Endothelial cell of umbilical vein (primary cell): Measurements from ENCODE around the gene DVL3. TPM values are rescaled to one million over a fixed set of nuclear protein-coding genes. Genes with fewer than 3 reads are reported as not detected.

ENCODE experiments used
- BruUV-seq: library from RNA; stranded (reverse); fragments of 400-500 nt; replicated peaks from 2 replicates; lab custom pipeline; 2021; lab: Mats Ljungman, UMichigan
- CTCF ChIA-PET: fragments of 300-600, 350-600 bp; sonication (Branson Sonifier 250); formaldehyde crosslinking; loops from one replicate; lab custom pipeline; 2021; ENCODE audit warnings: antibody characterized with exemption, inconsistent platforms; lab: Charles Lee
- POLR2A ChIA-PET: fragments of 300-600, 350-600 bp; sonication (Branson Sonifier 250); formaldehyde crosslinking; loops from one replicate; lab custom pipeline; 2021; ENCODE audit warnings: antibody characterized with exemption, inconsistent platforms; lab: Charles Lee
- DNase-seq: peaks from one replicate; pipeline ENCODE4 v3.0.0-alpha.2; 2011; ENCODE audit warnings: low read depth, low spot score
- FAIRE-seq: peaks from 2 replicates; lab custom pipeline; 2011; peaks lifted over from hg19 to GRCh38; lab: Jason Lieb, UNC
- H2AFZ ChIP-seq: 2 replicates; pipeline ENCODE4 v1.6.0; 2012; ENCODE audit warnings: low read depth, low read length, control low read depth, inconsistent platforms
- H3K27ac ChIP-seq: 2 replicates; pipeline ENCODE4 v1.5.1; 2011; ENCODE audit warnings: low read depth, mild to moderate bottlenecking, control low read depth, low read length, moderate library complexity; ENCODE audit not compliant: insufficient read depth
- H3K27me3 ChIP-seq, 2 experiments: 2 replicates each; pipeline versions ENCODE4 v1.6.0 to v1.6.1; 2011; ENCODE audit warnings: low read length in 2 of 2, mixed read lengths in 1 of 2; ENCODE audit not compliant: control insufficient read depth in 2 of 2, insufficient read depth in 2 of 2
- H3K36me3 ChIP-seq, 2 experiments: 2 replicates in 1 of 2; 3 replicates in 1 of 2; pipeline ENCODE4 v1.5.1; 2011; ENCODE audit warnings: low read length in 2 of 2, mild to moderate bottlenecking in 1 of 2, moderate library complexity in 1 of 2; ENCODE audit not compliant: control insufficient read depth in 2 of 2, insufficient read depth in 2 of 2; ENCODE audit errors: extremely low read depth in 1 of 2
- H3K4me1 ChIP-seq: 3 replicates; pipeline ENCODE4 v1.5.1; 2011; ENCODE audit warnings: mild to moderate bottlenecking, low read length; ENCODE audit not compliant: control insufficient read depth, insufficient read depth; ENCODE audit errors: extremely low read depth
- H3K4me2 ChIP-seq: 2 replicates; pipeline ENCODE4 v1.6.1; 2011; ENCODE audit warnings: low read length, control low read depth, mixed read lengths; ENCODE audit not compliant: insufficient read depth
- H3K4me3 ChIP-seq, 3 experiments: fragments of 200-600 bp in 1 of 3; sonication (generic), shearing (Covaris generic) in 1 of 3; replicated peaks in 1 of 3; 2 replicates each; pipeline ENCODE4 v1.5.1; 2011 to 2016; ENCODE audit warnings: control low read depth in 3 of 3, low read length in 3 of 3, mild to moderate bottlenecking in 2 of 3, inconsistent platforms in 1 of 3, low read depth in 1 of 3, moderate library complexity in 1 of 3; ENCODE audit not compliant: insufficient read depth in 1 of 3
- H3K79me2 ChIP-seq: 2 replicates; pipeline ENCODE4 v1.6.0; 2012; ENCODE audit warnings: low read length, inconsistent platforms; ENCODE audit not compliant: control insufficient read depth, insufficient read depth
- H3K9ac ChIP-seq: replicated peaks from 2 replicates; pipeline ENCODE3; 2011; ENCODE audit warnings: low read length, control low read depth; ENCODE audit not compliant: insufficient read depth; ENCODE audit errors: extremely low read depth
- H3K9me1 ChIP-seq: replicated peaks from 3 replicates; pipeline ENCODE4 v1.6.0; 2011; ENCODE audit warnings: mild to moderate bottlenecking, low read length; ENCODE audit not compliant: control insufficient read depth, insufficient read depth; ENCODE audit errors: extremely low read depth
- H3K9me3 ChIP-seq: replicated peaks from 2 replicates; pipeline ENCODE4 v1.5.1; 2012; ENCODE audit warnings: low read length, inconsistent platforms; ENCODE audit not compliant: control insufficient read depth, insufficient read depth
- H4K20me1 ChIP-seq: replicated peaks from 2 replicates; pipeline ENCODE3; 2011; ENCODE audit warnings: mild to moderate bottlenecking, low read length; ENCODE audit not compliant: control insufficient read depth, insufficient read depth; ENCODE audit errors: extremely low read depth
- EZH2 ChIP-seq: IDR thresholded peaks from 2 replicates; pipeline ENCODE4 v1.6.1; 2012; ENCODE audit warnings: borderline replicate concordance, low read depth, mild to moderate bottlenecking, moderate library complexity, low read length, inconsistent platforms; ENCODE audit not compliant: severe bottlenecking
- FOS ChIP-seq: IDR thresholded peaks from 2 replicates; pipeline ENCODE4 v1.6.1; 2011; ENCODE audit warnings: mild to moderate bottlenecking, low read length, moderate library complexity, borderline replicate concordance; ENCODE audit not compliant: insufficient read depth
- GATA2 ChIP-seq: IDR thresholded peaks from 2 replicates; pipeline ENCODE4 v1.7.0; 2011; ENCODE audit warnings: low read depth, mild to moderate bottlenecking, moderate library complexity, mixed read lengths, low read length; ENCODE audit not compliant: insufficient read length, insufficient read depth
- JUN ChIP-seq: IDR thresholded peaks from 2 replicates; pipeline ENCODE4 v1.6.1; 2011; ENCODE audit warnings: borderline replicate concordance, low read depth; ENCODE audit not compliant: insufficient read length, insufficient read depth
- MYC ChIP-seq: IDR thresholded peaks from one replicate; pipeline ENCODE4 v1.6.1; 2011; ENCODE audit warnings: mild to moderate bottlenecking, low read depth, low read length
- POLR2A ChIP-seq: IDR thresholded peaks from 2 replicates; pipeline ENCODE4 v1.6.1; 2012; ENCODE audit warnings: low read depth, mild to moderate bottlenecking, control low read depth, low read length
- POLR2AphosphoS5 ChIP-seq: IDR thresholded peaks from 2 replicates; pipeline ENCODE4 v1.6.1; 2012; ENCODE audit warnings: low read depth, mild to moderate bottlenecking, control low read depth, low read length, moderate library complexity; ENCODE audit not compliant: insufficient read depth
- dilution Hi-C: fragments of 300-500 bp; cut with MboI; formaldehyde crosslinking; loops from one replicate; pipeline ENCODE4 v1.15.0; 2019; ENCODE audit warnings: low sequenced_read_pairs; ENCODE audit not compliant: extremely low pct_ligation_motif_present
- intact Hi-C: fragments of 100-400 bp; cut with micrococcal nuclease; formaldehyde crosslinking; loops from one replicate; pipeline ENCODE4 v1.10.0; 2022
- polyA plus RNA-seq, 4 experiments: library from polyadenylated mRNA; depleted of rRNA in 3 of 4; stranded (reverse) in 3 of 4; unstranded in 1 of 4; fragments of >200 nt; gene quantifications; 2 replicates each; pipeline versions ENCODE4 v1.2.1 to v1.2.3, GENCODE V29; 2011 to 2012; ENCODE audit warnings: missing spikeins in 1 of 4
- total RNA-seq: library from RNA; stranded (reverse); gene quantifications from 2 replicates; pipeline ENCODE4 v1.2.3, GENCODE V29; 2021
- TF ChIP-seq, protein P1 (sequence below), 2 donors: IDR thresholded peaks; 1 replicate in 1 of 2; 2 replicates in 1 of 2; pipeline ENCODE4 v1.5.1; 2011; ENCODE audit warnings: low read length in 2 of 2, mild to moderate bottlenecking in 2 of 2, moderate library complexity in 2 of 2, control low read depth in 1 of 2, inconsistent platforms in 1 of 2, low read depth in 1 of 2; ENCODE audit not compliant: insufficient read depth in 1 of 2; ENCODE audit errors: extremely low read depth in 1 of 2
- TF ChIP-seq, protein P2 (sequence below): IDR thresholded peaks from 2 replicates; pipeline ENCODE4 v1.6.1; 2011; ENCODE audit not compliant: insufficient read depth, insufficient read length

The DVL3 gene
- total and polyA plus RNA-seq, 2 donors (not counting 3 experiments of a cell fraction or from before 2014, with no cell fraction given): 43.8 to 59.0 TPM

DNA sequence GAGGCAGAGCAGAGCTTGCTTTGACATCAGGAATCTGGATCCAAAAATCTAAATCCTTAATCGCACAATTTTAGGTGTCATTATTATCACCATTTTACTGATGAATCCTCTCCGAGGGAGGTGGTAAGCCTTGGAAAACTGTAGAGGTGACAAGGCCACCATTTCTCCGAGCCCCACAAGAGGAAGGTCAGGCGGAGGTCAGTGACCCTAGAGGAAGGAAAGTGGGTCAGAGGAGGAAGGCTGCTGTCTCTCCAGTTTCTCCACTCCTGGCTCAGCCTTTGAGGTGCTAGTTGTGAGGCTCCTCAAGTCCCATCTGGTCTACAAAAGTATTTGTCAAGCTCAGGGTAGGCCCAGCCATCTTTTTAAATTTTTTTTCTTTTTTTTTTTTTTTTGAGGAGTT, 3.2 kb downstream of the DVL3 start:
- Histone ChIP-seq H3K36me3 (peaks cover 0 to 2% of the 10 kb centered on the region in 2 experiments), H3K27ac (no peak overlapping the region), H3K4me3 (no peak overlapping the region), H3K9me3 (no peaks in the 10 kb centered on the region), H2AFZ (no peak overlapping the region), H3K79me2 (peaks cover 56% of the 10 kb centered on the region), H3K9ac (no peak overlapping the region), H3K27me3 (no peaks in the 10 kb centered on the region), H3K4me2 (peak overlapping the region; percentile 21), H4K20me1 (peaks cover 3% of the 10 kb centered on the region), H3K9me1 (no peaks in the 10 kb centered on the region), H3K4me1 (peaks cover 25% of the 10 kb centered on the region)
- FAIRE-seq (no peak), DNase-seq (no peak)
- dilution Hi-C loops (no loop called here), intact Hi-C loops (no loop called here)
- BruUV-seq: no TSS peak
- no peak for TF ChIP-seq JUN
- TF ChIP-seq, protein P1, sequence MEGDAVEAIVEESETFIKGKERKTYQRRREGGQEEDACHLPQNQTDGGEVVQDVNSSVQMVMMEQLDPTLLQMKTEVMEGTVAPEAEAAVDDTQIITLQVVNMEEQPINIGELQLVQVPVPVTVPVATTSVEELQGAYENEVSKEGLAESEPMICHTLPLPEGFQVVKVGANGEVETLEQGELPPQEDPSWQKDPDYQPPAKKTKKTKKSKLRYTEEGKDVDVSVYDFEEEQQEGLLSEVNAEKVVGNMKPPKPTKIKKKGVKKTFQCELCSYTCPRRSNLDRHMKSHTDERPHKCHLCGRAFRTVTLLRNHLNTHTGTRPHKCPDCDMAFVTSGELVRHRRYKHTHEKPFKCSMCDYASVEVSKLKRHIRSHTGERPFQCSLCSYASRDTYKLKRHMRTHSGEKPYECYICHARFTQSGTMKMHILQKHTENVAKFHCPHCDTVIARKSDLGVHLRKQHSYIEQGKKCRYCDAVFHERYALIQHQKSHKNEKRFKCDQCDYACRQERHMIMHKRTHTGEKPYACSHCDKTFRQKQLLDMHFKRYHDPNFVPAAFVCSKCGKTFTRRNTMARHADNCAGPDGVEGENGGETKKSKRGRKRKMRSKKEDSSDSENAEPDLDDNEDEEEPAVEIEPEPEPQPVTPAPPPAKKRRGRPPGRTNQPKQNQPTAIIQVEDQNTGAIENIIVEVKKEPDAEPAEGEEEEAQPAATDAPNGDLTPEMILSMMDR (IDR thresholded peaks at IDR 0.05; ENCODE audit: extremely low read depth in 1 of 2, insufficient read depth in 1 of 2, low read depth in 1 of 2, low read length in 2 of 2): no peak
- TF ChIP-seq POLR2A: no peak
- no peak for TF ChIP-seq FOS
- TF ChIP-seq GATA2: no peak
- no peak for TF ChIP-seq MYC
- TF ChIP-seq EZH2: no peak
- no peak for TF ChIP-seq POLR2AphosphoS5
- TF ChIP-seq, protein P2, sequence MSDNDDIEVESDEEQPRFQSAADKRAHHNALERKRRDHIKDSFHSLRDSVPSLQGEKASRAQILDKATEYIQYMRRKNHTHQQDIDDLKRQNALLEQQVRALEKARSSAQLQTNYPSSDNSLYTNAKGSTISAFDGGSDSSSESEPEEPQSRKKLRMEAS: no peak
- ChIA-PET CTCF (no interaction called here), POLR2A (no interaction called here)
